Measurements from ENCODE around the gene ZNHIT2. TPM values are rescaled to one million over a fixed set of nuclear protein-coding genes. Genes with fewer than 3 reads are reported as not detected.

Gene ZNHIT2
- total and polyA plus RNA-seq, 2 of the 13 experiments (the other 11 are each of a cell fraction or from before 2014, with no cell fraction given), result 1.1 to 6.5 TPM

- TF ChIP-seq AHDC1 (CRISPR knock-in tag; IDR thresholded peaks at IDR 0.05; ENCODE audit: borderline replicate concordance) (no peak), MEIS2 (CRISPR knock-in tag; IDR thresholded peaks at IDR 0.05) (no peak; the same call in 1 of the 2 replicates), ATF3 (CRISPR knock-in tag; IDR thresholded peaks at IDR 0.05) (peak; percentile 62), KDM1A (CRISPR knock-in tag; IDR thresholded peaks at IDR 0.05) (no peak), CREB1 (IDR thresholded peaks at IDR 0.05) (peak; percentile 99), CREB1 (CRISPR knock-in tag; IDR thresholded peaks at IDR 0.05) (peak; percentile 100), FOXO1 (CRISPR knock-in tag; IDR thresholded peaks at IDR 0.05) (peak; percentile 60; the same call in 1 of the 2 replicates), GZF1 (CRISPR knock-in tag; IDR thresholded peaks at IDR 0.05) (no peak), ZNF326 (CRISPR knock-in tag; IDR thresholded peaks at IDR 0.05; ENCODE audit: borderline replicate concordance) (no peak), FOXK1 (CRISPR knock-in tag; IDR thresholded peaks at IDR 0.05; ENCODE audit: borderline replicate concordance, low read depth) (peak; percentile 95), NFRKB (IDR thresholded peaks at IDR 0.05) (no peak), FOXK2 (IDR thresholded peaks at IDR 0.05) (0 out of 2 replicates have a peak, but pooled peaks have one; percentile 22), ZBTB34 (CRISPR knock-in tag; IDR thresholded peaks at IDR 0.05) (peak; percentile 58; the same call in 1 of the 2 replicates), ZFX (CRISPR knock-in tag; IDR thresholded peaks at IDR 0.05; ENCODE audit: low read depth) (peak; percentile 89), U2AF2 (IDR thresholded peaks at IDR 0.05; ENCODE audit: low read depth, low read length) (no peak), XBP1 (CRISPR knock-in tag; IDR thresholded peaks at IDR 0.05) (no peak), ZNF34 (CRISPR knock-in tag; IDR thresholded peaks at IDR 0.05; ENCODE audit: borderline replicate concordance) (no peak; the same call in 1 of the 2 replicates), RBM39 (IDR thresholded peaks at IDR 0.05; ENCODE audit: low read depth, low read length, poor library complexity, severe bottlenecking) (no peak), ZNF652 (CRISPR knock-in tag; IDR thresholded peaks at IDR 0.05; ENCODE audit: borderline replicate concordance, low read depth) (no peak), KDM6A (CRISPR knock-in tag; IDR thresholded peaks at IDR 0.05; ENCODE audit: low read depth) (no peak), POLR2G (IDR thresholded peaks at IDR 0.05; ENCODE audit: low read depth, low read length) (peak; percentile 90), FOXA3 (CRISPR knock-in tag; IDR thresholded peaks at IDR 0.05) (peak; percentile 72), MAF1 (CRISPR knock-in tag; IDR thresholded peaks at IDR 0.05; ENCODE audit: borderline replicate concordance) (no peak), SMARCC2 (IDR thresholded peaks at IDR 0.05) (no peak), PPARG (CRISPR knock-in tag; conservative IDR thresholded peaks at IDR 0.05) (0 out of 2 replicates have a peak, but pooled peaks have one; percentile 32), ZFP37 (CRISPR knock-in tag; IDR thresholded peaks at IDR 0.05; ENCODE audit: borderline replicate concordance) (no peak)
Observed at GRCh38 chr11:65083834-65084597, 33.5 kb downstream of the ZNHIT2 start, which contains the start of the genes CDCA5 and ZFPL1 (continued).
